Measurements from ENCODE around the gene NTPCR. TPM values are rescaled to one million over a fixed set of nuclear protein-coding genes. Genes with fewer than 3 reads are reported as not detected.

Gene NTPCR
- polyA plus RNA-seq, 2 donors = 38.2 to 45.7 TPM

DNA sequence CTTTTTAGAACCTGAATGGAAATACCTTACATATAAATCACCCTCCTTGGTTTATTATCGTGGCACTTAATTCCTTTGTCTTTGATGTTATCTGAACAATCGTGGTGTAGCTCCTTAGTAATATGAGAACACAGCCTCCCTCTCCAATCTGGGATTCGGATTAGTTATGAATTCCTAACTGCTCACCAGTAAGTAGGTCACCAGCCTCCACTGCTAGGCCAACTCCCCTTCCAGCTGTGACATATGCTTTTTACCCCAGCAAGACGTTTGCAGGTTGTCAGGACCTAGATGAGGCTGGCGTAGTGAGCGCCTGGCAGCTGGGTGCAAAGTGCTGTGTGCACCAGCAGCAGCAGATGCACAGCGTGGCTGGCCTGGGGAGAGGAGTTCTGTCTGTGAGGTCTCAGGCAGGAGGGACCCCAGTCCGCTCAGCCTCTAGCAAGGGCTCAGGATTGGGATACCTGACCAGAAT, 38.2 kb downstream of the NTPCR start:
- Histone ChIP-seq H3K4me1 (ENCODE audit: control insufficient read depth in 2 of 2, insufficient read depth in 2 of 2, low read length in 1 of 2) (no peaks in the 10 kb centered on the region), H3K36me3 (ENCODE audit: control insufficient read depth in 2 of 2, insufficient read depth in 2 of 2, low read length in 1 of 2) (peaks cover 0 to 10% of the 10 kb centered on the region in 2 donors), H3K4me3 (ENCODE audit: low read depth in 1 of 2, low read length in 2 of 2) (no peak overlapping the region)

GRCh38 chr1:232990176-232991128, 40.0 kb downstream of the NTPCR start:
- H3K36me3 ChIP-seq (ENCODE audit: control insufficient read depth in 2 of 2, insufficient read depth in 2 of 2, low read length in 1 of 2) = peaks cover 0 to 4% of the 10 kb centered on the region in 2 donors
- no peaks in the 10 kb centered on the region for H3K27me3 ChIP-seq (ENCODE audit: control insufficient read depth in 1 of 2, insufficient read depth in 2 of 2, low read length in 2 of 2)
- no peak overlapping the region for H3K27ac ChIP-seq (ENCODE audit: low read depth in 2 of 2, low read length in 1 of 2)
- no peak overlapping the region for H3K4me3 ChIP-seq (ENCODE audit: low read depth in 1 of 2, low read length in 2 of 2)
- H3K9me3 ChIP-seq (ENCODE audit: control insufficient read depth in 2 of 2, insufficient read depth in 1 of 2, low read depth in 1 of 2, low read length in 1 of 2) = peaks cover 0 to 6% of the 10 kb centered on the region in 2 donors
- WGBS, 2 donors = 90 to 92% methylated on average over 20 of the region's 20 CpGs
- no peaks in the 10 kb centered on the region for H3K4me1 ChIP-seq (ENCODE audit: control insufficient read depth in 2 of 2, insufficient read depth in 2 of 2, low read length in 1 of 2)

More for the DNA sequence above, 38.2 kb downstream of the NTPCR start:
- Histone ChIP-seq H3K9me3 (ENCODE audit: control insufficient read depth in 2 of 2, insufficient read depth in 1 of 2, low read depth in 1 of 2, low read length in 1 of 2) (peaks cover 0 to 3% of the 10 kb centered on the region in 2 donors), H3K27me3 (ENCODE audit: control insufficient read depth in 1 of 2, insufficient read depth in 2 of 2, low read length in 2 of 2) (no peaks in the 10 kb centered on the region), H3K27ac (ENCODE audit: low read depth in 2 of 2, low read length in 1 of 2) (no peak overlapping the region)
- WGBS, 2 donors = 75% methylated on average over 8 of the region's 8 CpGs

DNA sequence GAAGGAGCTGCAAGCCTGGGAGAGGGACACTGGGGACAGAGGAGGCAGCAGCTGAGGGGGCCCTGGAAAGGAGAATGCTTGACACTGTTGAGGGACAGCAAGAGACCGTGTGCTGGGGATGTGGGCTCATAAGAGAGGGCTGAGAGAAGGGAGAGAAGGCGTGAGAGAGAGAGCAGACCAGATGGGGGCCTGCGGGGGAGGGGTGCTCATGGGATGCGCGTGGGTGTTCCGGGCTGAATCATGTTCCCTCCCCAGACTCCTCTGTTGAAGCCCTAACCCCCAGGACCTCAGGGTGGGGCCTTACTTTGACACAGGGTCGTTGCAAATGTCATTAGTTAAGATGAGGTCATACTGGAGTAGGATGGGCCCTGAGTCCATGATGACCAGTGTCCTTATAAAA, 40.8 kb downstream of the NTPCR start:
- Histone ChIP-seq H3K4me3 (ENCODE audit: low read depth in 1 of 2, low read length in 2 of 2) (no peak overlapping the region), H3K36me3 (ENCODE audit: control insufficient read depth in 2 of 2, insufficient read depth in 2 of 2, low read length in 1 of 2) (peaks cover 0 to 2% of the 10 kb centered on the region in 2 donors), H3K27ac (ENCODE audit: low read depth in 2 of 2, low read length in 1 of 2) (no peak overlapping the region), H3K27me3 (ENCODE audit: control insufficient read depth in 1 of 2, insufficient read depth in 2 of 2, low read length in 2 of 2) (no peaks in the 10 kb centered on the region), H3K4me1 (ENCODE audit: control insufficient read depth in 2 of 2, insufficient read depth in 2 of 2, low read length in 1 of 2) (no peaks in the 10 kb centered on the region), H3K9me3 (ENCODE audit: control insufficient read depth in 2 of 2, insufficient read depth in 1 of 2, low read depth in 1 of 2, low read length in 1 of 2) (peaks cover 0 to 6% of the 10 kb centered on the region in 2 donors)
- 87 to 88% methylated on average over 7 of the region's 7 CpGs for WGBS, 2 donors

GRCh38 chr1:232992227-232992626, 41.8 kb downstream of the NTPCR start:
- Histone ChIP-seq H3K36me3 (ENCODE audit: control insufficient read depth in 2 of 2, insufficient read depth in 2 of 2, low read length in 1 of 2) (peaks cover 0 to under 1% of the 10 kb centered on the region in 2 donors), H3K27ac (ENCODE audit: low read depth in 2 of 2, low read length in 1 of 2) (no peak overlapping the region), H3K4me3 (ENCODE audit: low read depth in 1 of 2, low read length in 2 of 2) (no peak overlapping the region), H3K9me3 (ENCODE audit: control insufficient read depth in 2 of 2, insufficient read depth in 1 of 2, low read depth in 1 of 2, low read length in 1 of 2) (peaks cover 0 to 6% of the 10 kb centered on the region in 2 donors), H3K4me1 (ENCODE audit: control insufficient read depth in 2 of 2, insufficient read depth in 2 of 2, low read length in 1 of 2) (no peaks in the 10 kb centered on the region), H3K27me3 (ENCODE audit: control insufficient read depth in 1 of 2, insufficient read depth in 2 of 2, low read length in 2 of 2) (no peaks in the 10 kb centered on the region)
- 89 to 90% methylated on average over 3 of the region's 3 CpGs for WGBS, 2 donors

DNA sequence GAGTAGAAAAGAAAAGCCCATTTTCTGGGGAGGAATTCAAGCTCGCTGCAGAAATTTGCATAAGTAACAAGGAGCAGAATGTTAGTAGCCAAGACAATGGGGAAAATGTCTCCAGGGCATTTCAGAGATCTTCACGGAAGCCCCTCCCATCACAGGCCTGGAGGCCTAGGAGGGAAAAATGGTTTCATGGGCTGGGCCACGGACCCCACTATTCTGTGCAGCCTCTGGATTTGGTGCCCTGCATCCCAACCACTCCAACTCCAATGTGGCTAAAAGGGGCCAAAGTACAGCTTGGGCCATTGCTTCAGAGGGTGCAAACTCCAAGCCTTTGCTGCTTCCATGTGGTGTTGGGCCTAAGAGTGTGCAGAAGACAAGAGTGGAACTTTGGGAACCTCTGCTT, 43.1 kb downstream of the NTPCR start:
- 97 to 98% methylated on average over 3 of the region's 3 CpGs for WGBS, 2 donors

DNA sequence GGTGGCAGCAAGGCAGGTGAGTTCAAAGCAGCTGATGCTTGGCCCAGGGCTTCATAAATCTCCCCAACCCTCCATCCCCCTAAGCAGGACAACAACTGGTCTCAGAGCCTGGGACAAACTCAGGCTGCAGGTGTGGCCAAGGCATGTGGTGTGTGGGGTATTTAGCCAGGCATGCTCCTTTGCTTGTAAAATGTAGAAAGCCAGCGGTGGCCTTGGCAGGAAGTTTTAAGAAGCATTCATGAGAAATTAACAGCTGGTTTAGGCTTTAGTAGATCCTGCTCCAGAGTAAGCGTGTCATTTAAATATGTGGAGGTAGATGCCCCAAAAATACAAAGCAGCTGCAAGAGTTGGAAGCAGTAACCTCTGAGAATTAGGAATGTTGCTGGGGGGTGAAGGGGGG, 44.8 kb downstream of the NTPCR start:
- Histone ChIP-seq H3K27me3 (ENCODE audit: control insufficient read depth in 1 of 2, insufficient read depth in 2 of 2, low read length in 2 of 2) (no peaks in the 10 kb centered on the region), H3K4me1 (ENCODE audit: control insufficient read depth in 2 of 2, insufficient read depth in 2 of 2, low read length in 1 of 2) (no peaks in the 10 kb centered on the region), H3K4me3 (ENCODE audit: low read depth in 1 of 2, low read length in 2 of 2) (no peak overlapping the region), H3K36me3 (ENCODE audit: control insufficient read depth in 2 of 2, insufficient read depth in 2 of 2, low read length in 1 of 2) (peaks cover 9 to 14% of the 10 kb centered on the region in 2 donors), H3K9me3 (ENCODE audit: control insufficient read depth in 2 of 2, insufficient read depth in 1 of 2, low read depth in 1 of 2, low read length in 1 of 2) (peaks cover 0 to 6% of the 10 kb centered on the region in 2 donors), H3K27ac (ENCODE audit: low read depth in 2 of 2, low read length in 1 of 2) (no peak overlapping the region)
- 72 to 91% methylated on average over 2 of the region's 2 CpGs for WGBS, 2 donors

More for the DNA sequence above, 43.1 kb downstream of the NTPCR start:
- Histone ChIP-seq H3K27ac (ENCODE audit: low read depth in 2 of 2, low read length in 1 of 2) (no peak overlapping the region), H3K27me3 (ENCODE audit: control insufficient read depth in 1 of 2, insufficient read depth in 2 of 2, low read length in 2 of 2) (no peaks in the 10 kb centered on the region), H3K9me3 (ENCODE audit: control insufficient read depth in 2 of 2, insufficient read depth in 1 of 2, low read depth in 1 of 2, low read length in 1 of 2) (peaks cover 0 to 6% of the 10 kb centered on the region in 2 donors), H3K36me3 (ENCODE audit: control insufficient read depth in 2 of 2, insufficient read depth in 2 of 2, low read length in 1 of 2) (peaks cover 6 to 9% of the 10 kb centered on the region in 2 donors), H3K4me3 (ENCODE audit: low read depth in 1 of 2, low read length in 2 of 2) (no peak overlapping the region), H3K4me1 (ENCODE audit: control insufficient read depth in 2 of 2, insufficient read depth in 2 of 2, low read length in 1 of 2) (no peaks in the 10 kb centered on the region)

GRCh38 chr1:232996143-232996542, 45.7 kb downstream of the NTPCR start:
- Histone ChIP-seq H3K27me3 (ENCODE audit: control insufficient read depth in 1 of 2, insufficient read depth in 2 of 2, low read length in 2 of 2) (no peaks in the 10 kb centered on the region), H3K4me3 (ENCODE audit: low read depth in 1 of 2, low read length in 2 of 2) (no peak overlapping the region), H3K9me3 (ENCODE audit: control insufficient read depth in 2 of 2, insufficient read depth in 1 of 2, low read depth in 1 of 2, low read length in 1 of 2) (peaks cover 0 to 6% of the 10 kb centered on the region in 2 donors), H3K4me1 (ENCODE audit: control insufficient read depth in 2 of 2, insufficient read depth in 2 of 2, low read length in 1 of 2) (no peaks in the 10 kb centered on the region), H3K36me3 (ENCODE audit: control insufficient read depth in 2 of 2, insufficient read depth in 2 of 2, low read length in 1 of 2) (peaks cover 9 to 15% of the 10 kb centered on the region in 2 donors), H3K27ac (ENCODE audit: low read depth in 2 of 2, low read length in 1 of 2) (no peak overlapping the region)
- WGBS, 2 donors = 86 to 87% methylated on average over 2 of the region's 2 CpGs

DNA sequence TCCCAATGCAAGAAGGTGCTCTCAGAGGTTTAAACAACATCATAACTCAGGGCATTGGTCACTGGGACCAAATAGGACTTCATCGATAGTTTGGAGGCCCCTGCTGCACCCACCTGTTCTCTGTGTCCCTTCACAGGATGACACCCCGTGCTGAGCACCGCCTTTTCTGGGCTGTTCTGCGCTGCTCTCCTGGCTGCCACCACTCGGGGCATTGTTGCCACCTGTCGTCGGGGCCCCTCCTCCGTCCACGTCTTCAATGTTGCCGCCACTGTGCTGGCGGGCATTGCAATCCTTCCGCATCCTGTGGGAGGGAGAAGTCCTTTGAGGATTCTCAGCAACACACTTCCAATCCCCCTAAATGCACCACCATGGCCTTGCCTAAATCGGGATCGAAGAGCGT, 47.7 kb downstream of the NTPCR start:
- WGBS, 2 donors = 97% methylated on average over 15 of the region's 15 CpGs
- Histone ChIP-seq H3K36me3 (ENCODE audit: control insufficient read depth in 2 of 2, insufficient read depth in 2 of 2, low read length in 1 of 2) (peaks cover 9 to 15% of the 10 kb centered on the region in 2 donors), H3K4me3 (ENCODE audit: low read depth in 1 of 2, low read length in 2 of 2) (no peak overlapping the region), H3K27me3 (ENCODE audit: control insufficient read depth in 1 of 2, insufficient read depth in 2 of 2, low read length in 2 of 2) (no peaks in the 10 kb centered on the region), H3K27ac (ENCODE audit: low read depth in 2 of 2, low read length in 1 of 2) (no peak overlapping the region), H3K9me3 (ENCODE audit: control insufficient read depth in 2 of 2, insufficient read depth in 1 of 2, low read depth in 1 of 2, low read length in 1 of 2) (peaks cover 0 to 6% of the 10 kb centered on the region in 2 donors), H3K4me1 (ENCODE audit: control insufficient read depth in 2 of 2, insufficient read depth in 2 of 2, low read length in 1 of 2) (no peaks in the 10 kb centered on the region)

DNA sequence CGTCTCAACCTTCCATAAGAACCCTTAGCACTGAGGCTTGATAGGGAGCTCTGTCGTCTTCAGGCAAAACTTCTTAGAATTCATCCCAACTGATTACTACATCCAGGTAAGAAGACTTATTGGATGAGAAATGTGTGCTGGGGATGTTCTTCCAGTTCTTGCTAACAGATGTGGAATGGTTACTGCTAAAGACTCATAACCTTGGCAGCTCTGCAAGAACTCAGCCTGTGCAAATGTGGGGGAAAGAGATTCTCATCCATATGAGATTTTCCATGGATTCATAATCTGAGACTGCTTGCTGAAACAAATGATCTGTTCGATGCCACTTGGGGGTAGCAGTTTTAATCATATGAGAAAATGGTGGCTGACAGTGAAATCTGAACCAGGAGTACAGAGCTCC, 48.2 kb downstream of the NTPCR start:
- H3K9me3 ChIP-seq (ENCODE audit: control insufficient read depth in 2 of 2, insufficient read depth in 1 of 2, low read depth in 1 of 2, low read length in 1 of 2) = peaks cover 0 to 5% of the 10 kb centered on the region in 2 donors
- no peak overlapping the region for H3K27ac ChIP-seq (ENCODE audit: low read depth in 2 of 2, low read length in 1 of 2)
- H3K4me1 ChIP-seq (ENCODE audit: control insufficient read depth in 2 of 2, insufficient read depth in 2 of 2, low read length in 1 of 2) = no peaks in the 10 kb centered on the region
- H3K4me3 ChIP-seq (ENCODE audit: low read depth in 1 of 2, low read length in 2 of 2) = no peak overlapping the region
- WGBS, 2 donors = 78% methylated on average over 3 of the region's 3 CpGs
- H3K27me3 ChIP-seq (ENCODE audit: control insufficient read depth in 1 of 2, insufficient read depth in 2 of 2, low read length in 2 of 2) = no peaks in the 10 kb centered on the region
- peaks cover 9 to 15% of the 10 kb centered on the region in 2 donors for H3K36me3 ChIP-seq (ENCODE audit: control insufficient read depth in 2 of 2, insufficient read depth in 2 of 2, low read length in 1 of 2)

Measured in esophagus (tissue), 2 donors.